Dermis microvascular lymphatic vessel endothelial cell (primary cell): ENCODE measurements around the gene RPL36. TPM values are rescaled to one million over a fixed set of nuclear protein-coding genes. Genes with fewer than 3 reads are reported as not detected.
A peak's percentile ranks its signal among the peaks of the same experiment; 100 is the strongest.
"Not testable (repeated sequence)": the region's sequence is repeated elsewhere in the genome, so short reads cannot be mapped to it uniquely, and the experiment has no call there.

ENCODE experiments used
- DNase-seq, 2 donors: peaks; one replicate each; pipeline versions ENCODE4 v3.0.0 to v3.0.0-alpha.2; 2010; ENCODE audit warnings: low read depth in 2 of 2
- total RNA-seq: library from RNA; depleted of rRNA; stranded (reverse); fragments of >200 nt; gene quantifications from 2 replicates; pipeline ENCODE4 v1.2.1, GENCODE V29; 2014

RPL36 gene
- total RNA-seq, 1 donor from 2014 or later: 761 TPM

- DNase-seq: no peak
Measured at GRCh38 chr19:5705552-5705951, 15.5 kb downstream of the RPL36 start.

- no peak for DNase-seq
Measured at GRCh38 chr19:5706876-5707573, 16.9 kb downstream of the RPL36 start.

- DNase-seq: no peak
Measured at GRCh38 chr19:5707576-5708575, 17.8 kb downstream of the RPL36 start.

GRCh38 chr19:5711025-5711424, 20.9 kb downstream of the RPL36 start:
- no peak for DNase-seq

- DNase-seq: no peak
Measured at GRCh38 chr19:5711713-5712161, 21.6 kb downstream of the RPL36 start.

GRCh38 chr19:5713228-5713627, 23.1 kb downstream of the RPL36 start:
- no peak for DNase-seq

- DNase-seq: no peak
Measured at GRCh38 chr19:5714816-5715215, 24.7 kb downstream of the RPL36 start.

GRCh38 chr19:5717215-5717935, 27.3 kb downstream of the RPL36 start:
- DNase-seq: no peak

- no peak for DNase-seq
Measured at GRCh38 chr19:5718037-5718578, 28.0 kb downstream of the RPL36 start.

GRCh38 chr19:5718579-5719273, 28.6 kb downstream of the RPL36 start:
- peak in 1 of 2 donors; percentile 64 for DNase-seq

GRCh38 chr19:5719274-5719960, 29.3 kb downstream of the RPL36 start:
- peak in 1 of 2 donors; percentile 26 for DNase-seq

GRCh38 chr19:5719961-5720790, 30.1 kb downstream of the RPL36 start, which contains the start of the genes CATSPERD and LONP1:
Gene CATSPERD, plus strand, starts transcription at chr19:5720637. Its CDS starts 101 bp downstream, at chr19:5720738.
Gene LONP1, minus strand, starts transcription at chr19:5720146. Its CDS starts 14 bp downstream, at chr19:5720132.
- peak; percentile 98 to 99 for DNase-seq

GRCh38 chr19:5727453-5728050, 37.5 kb downstream of the RPL36 start:
- DNase-seq: no peak

GRCh38 chr19:5733172-5733571, 43.1 kb downstream of the RPL36 start:
- not testable (repeated sequence) for DNase-seq

GRCh38 chr19:5738423-5738822, 48.3 kb downstream of the RPL36 start:
- no peak for DNase-seq
